Measurements from ENCODE around the gene NAA35.

The NAA35 gene

GRCh38 chr9:86062845-86063693 is 122.1 kb downstream of the NAA35 start:
- DNase-seq (ENCODE audit: low read depth in 2 of 2): no peak

GRCh38 chr9:86064220-86064619 is 123.3 kb downstream of the NAA35 start:
- no peak for DNase-seq (ENCODE audit: low read depth in 2 of 2)

- DNase-seq (ENCODE audit: low read depth in 2 of 2): no peak
Measured at GRCh38 chr9:86069206-86069869, 128.4 kb downstream of the NAA35 start.

Data from activated CD8-positive, alpha-beta memory T cell treated with anti-CD3 and anti-CD28 coated beads for 4 hours (primary cell).